HepG2 (cell line): ENCODE results near the gene CACNA1H. TPM values are rescaled to one million over a fixed set of nuclear protein-coding genes. Genes with fewer than 3 reads are reported as not detected.
A peak's percentile ranks its signal among the peaks of the same experiment; 100 is the strongest.

Source experiments
- ATAC-seq: fragments of 200-7000 bp; cut with Tn5 transposase; 3 replicates; pipeline ENCODE4 v1.9.1; 2020; ENCODE audit warnings: mild to moderate bottlenecking, moderate library complexity
- BruUV-seq: library from RNA; stranded (reverse); fragments of 400-500 nt; replicated peaks from 2 replicates; lab custom pipeline; 2021; lab: Mats Ljungman, UMichigan
- CTCF ChIA-PET: fragments of 300-600 bp; formaldehyde crosslinking; extraction: SDS; loops from one replicate; lab custom pipeline; 2021; ENCODE audit warnings: low total read pairs, inconsistent platforms, low intra/inter-chr PET ratio; lab: Yijun Ruan, JAX
- POLR2A ChIA-PET: fragments of 350-600 bp; sonication (Branson Sonifier 250); formaldehyde crosslinking; loops from one replicate; lab custom pipeline; 2020; ENCODE audit warnings: antibody characterized with exemption, inconsistent platforms; lab: Yijun Ruan, JAX
- DNase-seq: peaks from one replicate; pipeline ENCODE4 v3.0.0-alpha.2; 2015; ENCODE audit warnings: low spot score
- FAIRE-seq: peaks from 3 replicates; lab custom pipeline; 2011; peaks lifted over from hg19 to GRCh38; lab: Jason Lieb, UNC
- H2AFZ ChIP-seq: one replicate; pipeline ENCODE4 v1.6.1; 2011; ENCODE audit warnings: low read length, inconsistent platforms
- H3K27ac ChIP-seq: fragments of 300-600 bp; 3 replicates; pipeline ENCODE4 v1.8.0; 2011; ENCODE audit warnings: mixed run types, mild to moderate bottlenecking, mixed read lengths, low read length, inconsistent platforms; ENCODE audit not compliant: insufficient read depth; ENCODE audit errors: extremely low read length
- H3K27me3 ChIP-seq, 2 experiments: fragments of 200-600 bp in 1 of 2; 2 replicates in 1 of 2; 3 replicates in 1 of 2; pipeline versions ENCODE4 v1.6.0 to v1.8.0; 2011; ENCODE audit warnings: low read length in 2 of 2, mild to moderate bottlenecking in 2 of 2, moderate library complexity in 2 of 2, inconsistent platforms in 1 of 2; ENCODE audit not compliant: insufficient read depth in 2 of 2, control insufficient read depth in 1 of 2
- H3K36me3 ChIP-seq, 2 experiments: fragments of 200-600 bp in 1 of 2; replicated peaks in 1 of 2; 2 replicates in 1 of 2; 3 replicates in 1 of 2; pipeline versions ENCODE4 v1.5.1 to v1.8.0; 2011; ENCODE audit warnings: low read length in 2 of 2, inconsistent platforms in 1 of 2; ENCODE audit not compliant: insufficient read depth in 2 of 2, control insufficient read depth in 1 of 2
- H3K4me1 ChIP-seq: 2 replicates; pipeline ENCODE4 v1.5.1; 2012; ENCODE audit warnings: low read length, inconsistent platforms; ENCODE audit not compliant: insufficient read depth
- H3K4me2 ChIP-seq: 2 replicates; pipeline ENCODE4 v1.6.0; 2011; ENCODE audit warnings: low read depth, low read length, inconsistent platforms
- H3K4me3 ChIP-seq, 3 experiments: fragments of 200-600 bp in 1 of 3; sonication (generic), shearing (Covaris generic) in 1 of 3; replicated peaks in 1 of 3; 2 replicates each; pipeline ENCODE4 v1.5.1; 2011 to 2016; ENCODE audit warnings: low read length in 3 of 3, inconsistent platforms in 2 of 3, low read depth in 2 of 3, mild to moderate bottlenecking in 2 of 3, control low read depth in 1 of 3, mixed read lengths in 1 of 3; ENCODE audit not compliant: insufficient read depth in 1 of 3
- H3K79me2 ChIP-seq: one replicate; pipeline ENCODE4 v1.6.1; 2011; ENCODE audit warnings: low read length, inconsistent platforms; ENCODE audit not compliant: insufficient read depth
- H3K9ac ChIP-seq: 2 replicates; pipeline ENCODE4 v1.6.0; 2011; ENCODE audit warnings: mild to moderate bottlenecking, low read depth, low read length, inconsistent platforms; ENCODE audit not compliant: insufficient read depth
- H3K9me3 ChIP-seq: 2 replicates; pipeline ENCODE4 v1.5.1; 2012; ENCODE audit warnings: mild to moderate bottlenecking, low read length
- H4K20me1 ChIP-seq: 2 replicates; pipeline ENCODE4 v1.6.0; 2011; ENCODE audit warnings: inconsistent platforms, mild to moderate bottlenecking, low read length, moderate library complexity; ENCODE audit not compliant: insufficient read depth
- CREB1 ChIP-seq, 2 experiments: fragments of 450-650 bp in 1 of 2; IDR thresholded peaks; 2 replicates each; pipeline ENCODE4 v1.6.1; 2016 to 2017; ENCODE audit warnings: control low read depth in 1 of 2, mild to moderate bottlenecking in 1 of 2, missing compliant biosample characterization in 1 of 2, missing genetic modification characterization in 1 of 2
- HOMEZ ChIP-seq: IDR thresholded peaks from 2 replicates; pipeline ENCODE4 v1.6.1; 2016; ENCODE audit warnings: low read depth
- NFE2L2 ChIP-seq: fragments of 150-350 bp; IDR thresholded peaks from 2 replicates; pipeline ENCODE4 v1.6.1; 2014; ENCODE audit warnings: low read length
- TCF7 ChIP-seq: sonication (generic); IDR thresholded peaks from 2 replicates; pipeline ENCODE4 v1.6.1; 2016; ENCODE audit warnings: antibody characterized with exemption, low read depth
- ZNF737 ChIP-seq: sonication (generic); formaldehyde crosslinking; IDR thresholded peaks from 2 replicates; pipeline ENCODE4 v1.5.0; 2020; ENCODE audit warnings: missing genetic modification reagents, mild to moderate bottlenecking, borderline replicate concordance
- WGBS: methylation state at CpG from one replicate; pipeline ENCODE4 v1.1.6; 2017; ENCODE audit warnings: low lambda C conversion rate; 5-methylcytosine and 5-hydroxymethylcytosine counted together
- in situ Hi-C: cut with HindIII; loops from 2 replicates; pipeline ENCODE4 v1.10.0; 2017; ENCODE audit warnings: low pct_unique_long_range_greater_than_20kb; ENCODE audit not compliant: extremely low pct_ligation_motif_present
- intact Hi-C: fragments of 100-400 bp; cut with micrococcal nuclease; formaldehyde crosslinking; loops from one replicate; pipeline ENCODE4 v1.10.0; 2022; ENCODE audit not compliant: unreplicated experiment
- polyA plus RNA-seq, 8 experiments: library from polyadenylated mRNA; depleted of rRNA in 3 of 8; stranded (reverse) in 7 of 8; unstranded in 1 of 8; fragments of >200 nt; fragmentation: Illumina TruSeq in 4 of 8; extraction: Trizol in 4 of 8; gene quantifications; 2 replicates each; pipeline versions ENCODE4 v1.2.1 to v1.2.3, GENCODE V29; 2011 to 2016; ENCODE audit warnings: low read depth in 4 of 8, missing spikeins in 1 of 8, mixed read lengths in 1 of 8; ENCODE audit not compliant: insufficient read depth in 1 of 8
- total RNA-seq, 5 experiments: library from RNA; depleted of rRNA; stranded (reverse); fragments of >200 nt; fragmentation: Illumina TruSeq; extraction: Trizol; gene quantifications; 2 replicates each; pipeline ENCODE4 v1.2.3, GENCODE V29; 2016; ENCODE audit warnings: low read depth in 1 of 5

The CACNA1H gene
- total and polyA plus RNA-seq, 2 of the 13 experiments (the other 11 are each of a cell fraction or from before 2014, with no cell fraction given): 0.40 to 1.8 TPM

GRCh38 chr16:1121601-1122397, 31.1 kb upstream of the CACNA1H start:
- H2AFZ ChIP-seq: no peak overlapping the region
- intact Hi-C loops: no loop called here
- POLR2A ChIA-PET: no interaction called here
- H3K36me3 ChIP-seq: no peaks in the 10 kb centered on the region
- no peak overlapping the region for H3K4me2 ChIP-seq
- H3K27ac ChIP-seq: no peak overlapping the region
- ATAC-seq (no peak), DNase-seq (no peak), FAIRE-seq (no peak)
- no peak overlapping the region for H3K9ac ChIP-seq
- CTCF ChIA-PET: no interaction called here
- no peaks in the 10 kb centered on the region for H3K4me1 ChIP-seq
- H4K20me1 ChIP-seq: 0 out of 2 replicates have a peak, but pooled peaks cover 3% of the 10 kb centered on the region
- H3K9me3 ChIP-seq: no peaks in the 10 kb centered on the region
- peaks cover 30 to 81% of the 10 kb centered on the region in 2 experiments; a peak in 4 of 5 replicates for H3K27me3 ChIP-seq
- TF ChIP-seq NFE2L2: peak; percentile 19; the same call in 1 of the 2 replicates
- no peak for TF ChIP-seq HOMEZ
- no peak for TF ChIP-seq ZNF737 (CRISPR knock-in tag)
- BruUV-seq: no TSS peak
- WGBS: 45% methylated on average over 8 of the region's 30 CpGs
- no peaks in the 10 kb centered on the region for H3K79me2 ChIP-seq
- H3K4me3 ChIP-seq: no peak overlapping the region
- in situ Hi-C loops: no loop called here

- 0 out of 2 replicates have a peak, but pooled peaks cover 3% of the 10 kb centered on the region for H4K20me1 ChIP-seq
- WGBS: 60% methylated on average over 3 of the region's 14 CpGs
- no TSS peak for BruUV-seq
- POLR2A ChIA-PET: no interaction called here
- no peak overlapping the region for H3K4me2 ChIP-seq
- no peak for TF ChIP-seq CREB1 (IDR thresholded peaks at IDR 0.05)
- TF ChIP-seq CREB1 (CRISPR knock-in tag; IDR thresholded peaks at IDR 0.05): no peak
- no peak for TF ChIP-seq TCF7
- no peaks in the 10 kb centered on the region for H3K36me3 ChIP-seq
- in situ Hi-C loops: no loop called here
- ATAC-seq: no peak
- H3K27ac ChIP-seq: no peak overlapping the region
- no peak for DNase-seq
- H3K9me3 ChIP-seq: no peaks in the 10 kb centered on the region
- intact Hi-C loops: no loop called here
- no peaks in the 10 kb centered on the region for H3K79me2 ChIP-seq
- no peak overlapping the region for H2AFZ ChIP-seq
- no peak overlapping the region for H3K4me3 ChIP-seq
- CTCF ChIA-PET: no interaction called here
- no peaks in the 10 kb centered on the region for H3K4me1 ChIP-seq
- peaks cover 31 to 85% of the 10 kb centered on the region in 2 experiments; a peak in 4 of 5 replicates for H3K27me3 ChIP-seq
- FAIRE-seq: no peak
- no peak overlapping the region for H3K9ac ChIP-seq
Measured at GRCh38 chr16:1122398-1122765, 30.5 kb upstream of the CACNA1H start.
